Neural cell (in vitro differentiated cells): ENCODE results near the gene ANKS1B. TPM values are rescaled to one million over a fixed set of nuclear protein-coding genes. Genes with fewer than 3 reads are reported as not detected.

Experiments used
- H2AFZ ChIP-seq: fragments of 200-600, 300-800 bp; sonication (generic), shearing (Covaris generic); 2 replicates; pipeline ENCODE4 v1.6.0; 2014; ENCODE audit warnings: low read depth, mild to moderate bottlenecking, antibody characterized with exemption, low read length, moderate library complexity
- H3F3A ChIP-seq: fragments of 200-600 bp; shearing (Covaris generic); 2 replicates; pipeline ENCODE4 v1.6.1; 2016; ENCODE audit warnings: mild to moderate bottlenecking, moderate library complexity, mixed read lengths, antibody characterized with exemption, low read length; ENCODE audit not compliant: insufficient read depth, poor library complexity, severe bottlenecking
- H3K27ac ChIP-seq: fragments of 200-600, 300-800 bp; sonication (generic), shearing (Covaris generic); 2 replicates; pipeline ENCODE4 v1.5.1; 2014; ENCODE audit warnings: mild to moderate bottlenecking, low read length, moderate library complexity
- H3K27me3 ChIP-seq: fragments of 300-800, 200-600 bp; sonication (generic), shearing (Covaris generic); 2 replicates; pipeline ENCODE4 v1.6.0; 2014; ENCODE audit warnings: mild to moderate bottlenecking, low read depth, low read length, moderate library complexity; ENCODE audit not compliant: insufficient read depth
- H3K36me3 ChIP-seq: fragments of 300-800, 200-600 bp; sonication (generic), shearing (Covaris generic); 2 replicates; pipeline ENCODE4 v1.5.1; 2014; ENCODE audit warnings: mild to moderate bottlenecking, antibody characterized with exemption, low read length, moderate library complexity; ENCODE audit not compliant: insufficient read depth
- H3K4me2 ChIP-seq: fragments of 300-800, 200-600 bp; sonication (generic), shearing (Covaris generic); 2 replicates; pipeline ENCODE4 v1.6.0; 2014; ENCODE audit warnings: mild to moderate bottlenecking, low read length
- H3K4me3 ChIP-seq: fragments of 300-800, 200-600 bp; sonication (generic), shearing (Covaris generic); 2 replicates; pipeline ENCODE4 v1.5.1; 2014; ENCODE audit warnings: mild to moderate bottlenecking, low read length, moderate library complexity
- H3K79me2 ChIP-seq: fragments of 200-600 bp; shearing (Covaris generic); replicated peaks from 2 replicates; pipeline ENCODE4 v1.6.0; 2014; ENCODE audit warnings: mild to moderate bottlenecking, low read length, moderate library complexity; ENCODE audit not compliant: insufficient read depth
- H3K9ac ChIP-seq: fragments of 300-800, 200-600 bp; sonication (generic), shearing (Covaris generic); 2 replicates; pipeline ENCODE4 v1.6.1; 2016; ENCODE audit warnings: mild to moderate bottlenecking, low read length, mixed read lengths
- H3K9me2 ChIP-seq: fragments of 200-600 bp; shearing (Covaris generic); 2 replicates; pipeline ENCODE4 v1.6.1; 2016; ENCODE audit warnings: mild to moderate bottlenecking, low read length, mixed read lengths; ENCODE audit not compliant: insufficient read depth
- H3K9me3 ChIP-seq: fragments of 200-600, 300-800 bp; sonication (generic), shearing (Covaris generic); 2 replicates; pipeline ENCODE4 v1.6.1; 2016; ENCODE audit warnings: mild to moderate bottlenecking, mixed run types, low read length, moderate library complexity, mixed read lengths
- H4K20me1 ChIP-seq: fragments of 200-600 bp; shearing (Covaris generic); 2 replicates; pipeline ENCODE4 v1.6.1; 2016; ENCODE audit warnings: mild to moderate bottlenecking, mixed run types; ENCODE audit not compliant: insufficient read depth
- EP300 ChIP-seq: fragments of 450-650 bp; conservative IDR thresholded peaks from 2 replicates; pipeline ENCODE4 v1.6.1; 2014; ENCODE audit warnings: antibody characterized with exemption, mild to moderate bottlenecking, moderate library complexity; ENCODE audit not compliant: poor library complexity, severe bottlenecking
- EZH2 ChIP-seq: fragments of 200-600, 300-800 bp; shearing (Covaris generic), sonication (generic); IDR thresholded peaks from 2 replicates; pipeline ENCODE4 v1.6.1; 2014; ENCODE audit warnings: antibody characterized with exemption, low read length, borderline replicate concordance, mild to moderate bottlenecking; ENCODE audit not compliant: insufficient read depth, poor library complexity, severe bottlenecking
- MXI1 ChIP-seq: fragments of 450-650 bp; conservative IDR thresholded peaks from 2 replicates; pipeline ENCODE4 v1.6.1; 2014; ENCODE audit warnings: antibody characterized with exemption, mild to moderate bottlenecking; ENCODE audit not compliant: poor library complexity, severe bottlenecking
- POLR2AphosphoS5 ChIP-seq: IDR thresholded peaks from 2 replicates; pipeline ENCODE4 v1.6.1; 2012
- RAD21 ChIP-seq: fragments of 450-650 bp; conservative IDR thresholded peaks from 2 replicates; pipeline ENCODE4 v1.6.1; 2014; ENCODE audit warnings: antibody characterized with exemption, mild to moderate bottlenecking, moderate library complexity
- REST ChIP-seq: IDR thresholded peaks from 2 replicates; pipeline ENCODE4 v1.6.1; 2012; ENCODE audit warnings: borderline replicate concordance
- SMC3 ChIP-seq: fragments of 450-650 bp; conservative IDR thresholded peaks from 2 replicates; pipeline ENCODE4 v1.6.1; 2014; ENCODE audit warnings: antibody characterized with exemption, mild to moderate bottlenecking, moderate library complexity; ENCODE audit not compliant: poor library complexity
- TAF1 ChIP-seq: IDR thresholded peaks from 2 replicates; pipeline ENCODE4 v1.6.1; 2012; ENCODE audit warnings: low read depth
- polyA plus RNA-seq: library from polyadenylated mRNA; depleted of rRNA; stranded (reverse); fragments of >200 nt; gene quantifications from 2 replicates; pipeline ENCODE4 v1.2.3, GENCODE V29; 2014
- TF ChIP-seq, protein P1 (sequence below): fragments of 450-650 bp; IDR thresholded peaks from 2 replicates; pipeline ENCODE4 v1.5.1; 2014; ENCODE audit warnings: antibody characterized with exemption, mild to moderate bottlenecking, moderate library complexity; ENCODE audit not compliant: poor library complexity, severe bottlenecking

Gene ANKS1B
- polyA plus RNA-seq, 1 donor from 2014 or later, result 65.6 TPM

DNA sequence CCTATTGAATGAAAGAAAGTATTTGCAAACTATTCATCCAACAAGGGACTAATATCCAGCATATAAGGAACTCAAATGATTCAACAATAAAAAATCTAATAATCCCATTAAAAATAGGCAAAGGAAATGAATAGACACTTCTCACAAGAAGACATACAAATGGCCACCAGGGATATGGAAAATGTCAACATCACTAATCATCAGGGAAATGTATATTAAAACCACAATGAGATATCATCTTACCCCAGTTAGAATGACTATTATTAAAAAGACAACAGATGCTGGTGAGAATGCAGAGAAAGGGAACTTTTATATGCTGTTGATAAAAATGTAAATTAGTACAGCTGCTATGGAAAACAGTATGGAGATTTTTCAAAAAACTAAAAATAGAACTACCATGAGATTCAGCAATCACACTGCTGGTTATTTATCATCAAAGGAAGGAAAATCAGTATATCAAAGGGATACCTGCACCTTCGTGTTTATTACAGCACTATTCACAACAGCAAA is 247.9 kb downstream of the ANKS1B start:
- no peak overlapping the region for H3K27ac ChIP-seq
- no peaks in the 10 kb centered on the region for H4K20me1 ChIP-seq
- no peak overlapping the region for H2AFZ ChIP-seq
- H3K27me3 ChIP-seq, result no peaks in the 10 kb centered on the region
- H3K9me2 ChIP-seq, result no peaks in the 10 kb centered on the region
- H3K4me3 ChIP-seq, result no peak overlapping the region
- no peaks in the 10 kb centered on the region for H3K79me2 ChIP-seq
- no peaks in the 10 kb centered on the region for H3K36me3 ChIP-seq
- H3F3A ChIP-seq, result no peaks in the 10 kb centered on the region
- H3K9ac ChIP-seq, result no peak overlapping the region
- TF ChIP-seq TAF1, result no peak
- no peak for TF ChIP-seq EZH2
- TF ChIP-seq SMC3, result no peak
- TF ChIP-seq MXI1, result no peak
- TF ChIP-seq EP300, result no peak
- TF ChIP-seq POLR2AphosphoS5, result no peak
- no peak for TF ChIP-seq RAD21
- TF ChIP-seq REST, result no peak
- TF ChIP-seq, protein P1, sequence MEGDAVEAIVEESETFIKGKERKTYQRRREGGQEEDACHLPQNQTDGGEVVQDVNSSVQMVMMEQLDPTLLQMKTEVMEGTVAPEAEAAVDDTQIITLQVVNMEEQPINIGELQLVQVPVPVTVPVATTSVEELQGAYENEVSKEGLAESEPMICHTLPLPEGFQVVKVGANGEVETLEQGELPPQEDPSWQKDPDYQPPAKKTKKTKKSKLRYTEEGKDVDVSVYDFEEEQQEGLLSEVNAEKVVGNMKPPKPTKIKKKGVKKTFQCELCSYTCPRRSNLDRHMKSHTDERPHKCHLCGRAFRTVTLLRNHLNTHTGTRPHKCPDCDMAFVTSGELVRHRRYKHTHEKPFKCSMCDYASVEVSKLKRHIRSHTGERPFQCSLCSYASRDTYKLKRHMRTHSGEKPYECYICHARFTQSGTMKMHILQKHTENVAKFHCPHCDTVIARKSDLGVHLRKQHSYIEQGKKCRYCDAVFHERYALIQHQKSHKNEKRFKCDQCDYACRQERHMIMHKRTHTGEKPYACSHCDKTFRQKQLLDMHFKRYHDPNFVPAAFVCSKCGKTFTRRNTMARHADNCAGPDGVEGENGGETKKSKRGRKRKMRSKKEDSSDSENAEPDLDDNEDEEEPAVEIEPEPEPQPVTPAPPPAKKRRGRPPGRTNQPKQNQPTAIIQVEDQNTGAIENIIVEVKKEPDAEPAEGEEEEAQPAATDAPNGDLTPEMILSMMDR, result no peak
- H3K4me2 ChIP-seq, result no peak overlapping the region
- H3K9me3 ChIP-seq, result no peaks in the 10 kb centered on the region

DNA sequence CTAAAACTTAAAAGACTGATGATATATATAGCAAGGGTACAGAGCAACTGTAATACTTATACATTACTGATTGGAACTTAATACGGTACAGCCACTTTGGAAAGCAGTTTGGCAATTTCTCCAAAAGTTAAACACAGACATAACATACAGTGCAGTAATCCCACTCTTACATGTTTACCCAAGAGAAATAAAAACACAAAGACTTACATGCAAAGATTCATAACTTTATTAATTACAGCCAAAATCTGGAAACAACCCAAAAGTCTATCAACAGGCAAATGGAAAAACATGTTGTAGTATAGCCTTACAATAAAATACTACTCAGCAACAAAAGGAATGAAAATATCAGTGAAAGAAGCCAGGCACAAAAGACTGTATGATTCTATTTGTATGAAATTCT is 252.6 kb downstream of the ANKS1B start:
- TF ChIP-seq SMC3, result no peak
- no peak for TF ChIP-seq POLR2AphosphoS5
- no peak for TF ChIP-seq MXI1
- TF ChIP-seq, protein P1, result no peak
- TF ChIP-seq EP300, result no peak
- Histone ChIP-seq H3K9ac (no peak overlapping the region), H3K9me2 (no peaks in the 10 kb centered on the region), H3K79me2 (no peaks in the 10 kb centered on the region), H3K27ac (no peak overlapping the region), H3K4me2 (no peak overlapping the region), H3F3A (no peaks in the 10 kb centered on the region), H3K36me3 (no peaks in the 10 kb centered on the region), H4K20me1 (no peaks in the 10 kb centered on the region), H3K9me3 (no peaks in the 10 kb centered on the region), H3K27me3 (no peaks in the 10 kb centered on the region), H3K4me3 (no peak overlapping the region), H2AFZ (no peak overlapping the region)
